Keratinocyte (primary cell): ENCODE data around the gene SLC16A1. TPM values are rescaled to one million over a fixed set of nuclear protein-coding genes. Genes with fewer than 3 reads are reported as not detected.

Experiments
- DNase-seq: peaks from one replicate; pipeline ENCODE4 v3.0.0-alpha.2; 2011; ENCODE audit warnings: low read depth, missing footprints, low spot score
- FAIRE-seq: peaks from 2 replicates; lab custom pipeline; 2011; peaks lifted over from hg19 to GRCh38; lab: Jason Lieb, UNC
- H2AFZ ChIP-seq: 2 replicates; pipeline ENCODE4 v1.6.0; 2012; ENCODE audit warnings: low read length, control low read depth, inconsistent platforms; ENCODE audit not compliant: control insufficient read depth
- H3K27ac ChIP-seq: 2 replicates; pipeline ENCODE4 v1.5.1; 2011; ENCODE audit warnings: low read length; ENCODE audit not compliant: control insufficient read depth, insufficient read depth
- H3K27me3 ChIP-seq: 3 replicates; pipeline ENCODE4 v1.6.0; 2011; ENCODE audit warnings: low read length; ENCODE audit not compliant: control insufficient read depth, insufficient read depth; ENCODE audit errors: extremely low read depth
- H3K36me3 ChIP-seq, 2 experiments: 2 replicates in 1 of 2; 3 replicates in 1 of 2; pipeline ENCODE4 v1.5.1; 2011; ENCODE audit warnings: low read length in 2 of 2, mild to moderate bottlenecking in 1 of 2; ENCODE audit not compliant: control insufficient read depth in 2 of 2, insufficient read depth in 2 of 2; ENCODE audit errors: extremely low read depth in 1 of 2
- H3K4me1 ChIP-seq: 3 replicates; pipeline ENCODE4 v1.5.1; 2011; ENCODE audit warnings: low read length; ENCODE audit not compliant: control insufficient read depth, insufficient read depth; ENCODE audit errors: extremely low read depth
- H3K4me2 ChIP-seq: 3 replicates; pipeline ENCODE4 v1.6.0; 2011; ENCODE audit warnings: low read depth, low read length; ENCODE audit not compliant: control insufficient read depth, insufficient read depth; ENCODE audit errors: extremely low read depth
- H3K4me3 ChIP-seq, 3 experiments: fragments of 200-600 bp in 1 of 3; sonication (generic) in 1 of 3; 2 replicates in 2 of 3; 3 replicates in 1 of 3; pipeline ENCODE4 v1.5.1; 2011 to 2016; ENCODE audit warnings: low read length in 3 of 3, mild to moderate bottlenecking in 3 of 3, control low read depth in 2 of 3, inconsistent platforms in 1 of 3, low read depth in 1 of 3, mixed read lengths in 1 of 3, mixed run types in 1 of 3, moderate library complexity in 1 of 3; ENCODE audit not compliant: control insufficient read depth in 2 of 3, insufficient read depth in 2 of 3; ENCODE audit errors: extremely low read depth in 1 of 3
- H3K79me2 ChIP-seq: 2 replicates; pipeline ENCODE4 v1.6.0; 2012; ENCODE audit warnings: low read length; ENCODE audit not compliant: control insufficient read depth, insufficient read depth
- H3K9ac ChIP-seq: 3 replicates; pipeline ENCODE4 v1.6.0; 2011; ENCODE audit warnings: low read length; ENCODE audit not compliant: control insufficient read depth, insufficient read depth; ENCODE audit errors: extremely low read depth
- H3K9me1 ChIP-seq: 3 replicates; pipeline ENCODE4 v1.6.0; 2011; ENCODE audit warnings: low read length; ENCODE audit not compliant: control insufficient read depth, insufficient read depth; ENCODE audit errors: extremely low read depth
- H3K9me3 ChIP-seq: 2 replicates; pipeline ENCODE4 v1.5.1; 2012; ENCODE audit warnings: low read depth, low read length; ENCODE audit not compliant: control insufficient read depth
- H4K20me1 ChIP-seq: 3 replicates; pipeline ENCODE4 v1.6.0; 2011; ENCODE audit warnings: low read length; ENCODE audit not compliant: control insufficient read depth, insufficient read depth; ENCODE audit errors: extremely low read depth
- CTCF ChIP-seq, 3 experiments: IDR thresholded peaks in 1 of 3; conservative IDR thresholded peaks in 1 of 3; optimal IDR thresholded peaks in 1 of 3; 2 replicates in 2 of 3; 3 replicates in 1 of 3; pipeline versions ENCODE3 to v1.5.1; 2011; ENCODE audit warnings: low read length in 3 of 3, mild to moderate bottlenecking in 3 of 3, moderate library complexity in 2 of 3, control low read depth in 1 of 3, inconsistent platforms in 1 of 3; ENCODE audit not compliant: insufficient read depth in 2 of 3; ENCODE audit errors: extremely low read depth in 1 of 3
- EZH2 ChIP-seq: IDR thresholded peaks from one replicate; pipeline ENCODE4 v1.6.1; 2012; ENCODE audit warnings: inconsistent platforms, mild to moderate bottlenecking, low read length, moderate library complexity
- dilution Hi-C: fragments of 300-500 bp; cut with MboI; formaldehyde crosslinking; loops from one replicate; pipeline ENCODE4 v1.7.0; 2020; ENCODE audit warnings: low sequenced_read_pairs; ENCODE audit not compliant: extremely low pct_ligation_motif_present
- polyA plus RNA-seq, 5 experiments: library from polyadenylated mRNA; depleted of rRNA in 3 of 5; stranded (reverse) in 3 of 5; stranded (forward) in 1 of 5; unstranded in 1 of 5; fragments of >200 nt; gene quantifications; 1 replicate in 1 of 5; 2 replicates in 3 of 5; 3 replicates in 1 of 5; pipeline versions ENCODE4 v1.2.1 to v1.2.3, GENCODE V29; 2011 to 2012; ENCODE audit warnings: missing spikeins in 2 of 5, low read depth in 1 of 5, low replicate concordance in 1 of 5

SLC16A1 gene
- polyA plus RNA-seq, 1 donor (not counting 4 experiments of a cell fraction or from before 2014, with no cell fraction given), result 242 TPM

GRCh38 chr1:112866981-112867380 lies 89.0 kb downstream of the SLC16A1 start:
- Histone ChIP-seq H3K9me1 (no peaks in the 10 kb centered on the region), H2AFZ (no peak overlapping the region), H3K9ac (peak overlapping the region; percentile 37), H3K4me2 (peak overlapping the region; percentile 69), H3K79me2 (no peaks in the 10 kb centered on the region), H3K27ac (peak overlapping the region; percentile 59), H3K4me1 (peaks cover 29% of the 10 kb centered on the region), H3K4me3 (no peak overlapping the region), H3K27me3 (no peaks in the 10 kb centered on the region), H4K20me1 (no peaks in the 10 kb centered on the region), H3K9me3 (no peaks in the 10 kb centered on the region), H3K36me3 (no peaks in the 10 kb centered on the region)
- DNase-seq (no peak), FAIRE-seq (no peak)
- dilution Hi-C loops, result no loop called here
- TF ChIP-seq CTCF (optimal IDR thresholded peaks at IDR 0.05 in 1 of 3, IDR thresholded peaks at IDR 0.05 in 1 of 3, conservative IDR thresholded peaks at IDR 0.05 in 1 of 3; ENCODE audit: extremely low read depth in 1 of 3, insufficient read depth in 2 of 3, low read length in 3 of 3) (no peak), EZH2 (no peak)

- peak overlapping the region; percentile 44 for H2AFZ ChIP-seq
- DNase-seq, result peak; percentile 30
Observed at GRCh38 chr1:112866151-112866550, 89.8 kb downstream of the SLC16A1 start.

More at GRCh38 chr1:112866151-112866550, 89.8 kb downstream of the SLC16A1 start:
- Histone ChIP-seq H3K79me2 (no peaks in the 10 kb centered on the region), H3K4me2 (peak overlapping the region; percentile 69), H3K4me3 (peak overlapping the region in 1 of 3 experiments; percentile 6), H3K9me1 (no peaks in the 10 kb centered on the region), H3K9ac (peak overlapping the region; percentile 37), H3K36me3 (no peaks in the 10 kb centered on the region), H3K27ac (peak overlapping the region; percentile 59), H3K4me1 (peaks cover 29% of the 10 kb centered on the region), H4K20me1 (no peaks in the 10 kb centered on the region), H3K27me3 (no peaks in the 10 kb centered on the region), H3K9me3 (no peaks in the 10 kb centered on the region)
- no peak for FAIRE-seq
- TF ChIP-seq EZH2 (no peak), CTCF (optimal IDR thresholded peaks at IDR 0.05 in 1 of 3, IDR thresholded peaks at IDR 0.05 in 1 of 3, conservative IDR thresholded peaks at IDR 0.05 in 1 of 3; ENCODE audit: extremely low read depth in 1 of 3, insufficient read depth in 2 of 3, low read length in 3 of 3) (no peak)
- dilution Hi-C loops, result no loop called here
